ENCODE measurements around the gene FZR1. TPM values are rescaled to one million over a fixed set of nuclear protein-coding genes. Genes with fewer than 3 reads are reported as not detected.

The FZR1 gene
- total RNA-seq, 1 donor: 36.6 TPM

DNA sequence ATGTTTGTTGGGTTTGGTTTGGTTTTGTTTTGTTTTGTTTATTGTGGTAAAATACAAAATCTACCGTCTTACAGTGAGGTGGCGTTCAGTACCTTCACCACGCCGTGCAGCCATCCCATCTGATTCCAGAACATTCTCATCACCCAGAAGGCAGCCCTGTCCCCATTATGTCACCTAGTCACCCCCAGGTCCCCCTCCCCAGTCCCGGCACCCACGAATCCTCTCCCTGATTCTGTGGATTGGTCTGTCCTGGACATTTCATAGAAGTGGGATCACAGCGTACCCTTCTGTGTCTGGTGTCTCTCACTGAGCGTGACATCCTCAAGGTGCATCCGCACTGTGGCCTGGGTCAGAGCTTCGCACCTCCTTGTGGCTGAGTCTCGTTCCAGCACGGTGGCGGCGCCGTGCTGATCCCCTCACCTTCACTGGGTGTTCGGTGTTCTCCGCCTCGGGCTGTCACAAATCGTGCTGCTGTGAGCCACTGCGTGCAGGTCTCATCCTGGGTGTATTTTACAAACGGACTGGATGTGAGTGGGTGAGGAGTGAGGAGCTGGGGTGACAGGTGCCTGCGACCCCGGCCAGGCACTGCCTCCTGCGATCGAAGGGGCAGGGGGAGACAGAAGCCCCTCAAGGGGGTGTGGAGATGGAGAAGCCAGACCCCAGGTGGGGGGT, 32.3 kb downstream of the FZR1 start:
- H4K20me1 ChIP-seq (ENCODE audit: insufficient read depth, low read length): peaks cover 14% of the 10 kb centered on the region
- no peak overlapping the region for H3K27ac ChIP-seq (ENCODE audit: low read depth, low read length)
- H3K4me3 ChIP-seq (ENCODE audit: insufficient read depth, low read length): no peak overlapping the region
- no peaks in the 10 kb centered on the region for H3K4me1 ChIP-seq (ENCODE audit: insufficient read depth, low read length)
- no peaks in the 10 kb centered on the region for H3K27me3 ChIP-seq (ENCODE audit: insufficient read depth, low read length)
- DNase-seq (ENCODE audit: insufficient read length, low spot score, missing footprints): peak; percentile 87
- TF ChIP-seq, protein P1, sequence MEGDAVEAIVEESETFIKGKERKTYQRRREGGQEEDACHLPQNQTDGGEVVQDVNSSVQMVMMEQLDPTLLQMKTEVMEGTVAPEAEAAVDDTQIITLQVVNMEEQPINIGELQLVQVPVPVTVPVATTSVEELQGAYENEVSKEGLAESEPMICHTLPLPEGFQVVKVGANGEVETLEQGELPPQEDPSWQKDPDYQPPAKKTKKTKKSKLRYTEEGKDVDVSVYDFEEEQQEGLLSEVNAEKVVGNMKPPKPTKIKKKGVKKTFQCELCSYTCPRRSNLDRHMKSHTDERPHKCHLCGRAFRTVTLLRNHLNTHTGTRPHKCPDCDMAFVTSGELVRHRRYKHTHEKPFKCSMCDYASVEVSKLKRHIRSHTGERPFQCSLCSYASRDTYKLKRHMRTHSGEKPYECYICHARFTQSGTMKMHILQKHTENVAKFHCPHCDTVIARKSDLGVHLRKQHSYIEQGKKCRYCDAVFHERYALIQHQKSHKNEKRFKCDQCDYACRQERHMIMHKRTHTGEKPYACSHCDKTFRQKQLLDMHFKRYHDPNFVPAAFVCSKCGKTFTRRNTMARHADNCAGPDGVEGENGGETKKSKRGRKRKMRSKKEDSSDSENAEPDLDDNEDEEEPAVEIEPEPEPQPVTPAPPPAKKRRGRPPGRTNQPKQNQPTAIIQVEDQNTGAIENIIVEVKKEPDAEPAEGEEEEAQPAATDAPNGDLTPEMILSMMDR (IDR thresholded peaks at IDR 0.05; ENCODE audit: extremely low read depth, low read depth, low read length): no peak
- no peak overlapping the region for H2AFZ ChIP-seq (ENCODE audit: low read length)
- no peaks in the 10 kb centered on the region for H3K9me3 ChIP-seq (ENCODE audit: low read depth, low read length)
- peaks cover 19% of the 10 kb centered on the region for H3K36me3 ChIP-seq (ENCODE audit: insufficient read depth, low read length)
- H3K79me2 ChIP-seq (ENCODE audit: insufficient read depth, low read length): no peaks in the 10 kb centered on the region
- H3K4me2 ChIP-seq (ENCODE audit: insufficient read depth, low read length): no peak overlapping the region

DNA sequence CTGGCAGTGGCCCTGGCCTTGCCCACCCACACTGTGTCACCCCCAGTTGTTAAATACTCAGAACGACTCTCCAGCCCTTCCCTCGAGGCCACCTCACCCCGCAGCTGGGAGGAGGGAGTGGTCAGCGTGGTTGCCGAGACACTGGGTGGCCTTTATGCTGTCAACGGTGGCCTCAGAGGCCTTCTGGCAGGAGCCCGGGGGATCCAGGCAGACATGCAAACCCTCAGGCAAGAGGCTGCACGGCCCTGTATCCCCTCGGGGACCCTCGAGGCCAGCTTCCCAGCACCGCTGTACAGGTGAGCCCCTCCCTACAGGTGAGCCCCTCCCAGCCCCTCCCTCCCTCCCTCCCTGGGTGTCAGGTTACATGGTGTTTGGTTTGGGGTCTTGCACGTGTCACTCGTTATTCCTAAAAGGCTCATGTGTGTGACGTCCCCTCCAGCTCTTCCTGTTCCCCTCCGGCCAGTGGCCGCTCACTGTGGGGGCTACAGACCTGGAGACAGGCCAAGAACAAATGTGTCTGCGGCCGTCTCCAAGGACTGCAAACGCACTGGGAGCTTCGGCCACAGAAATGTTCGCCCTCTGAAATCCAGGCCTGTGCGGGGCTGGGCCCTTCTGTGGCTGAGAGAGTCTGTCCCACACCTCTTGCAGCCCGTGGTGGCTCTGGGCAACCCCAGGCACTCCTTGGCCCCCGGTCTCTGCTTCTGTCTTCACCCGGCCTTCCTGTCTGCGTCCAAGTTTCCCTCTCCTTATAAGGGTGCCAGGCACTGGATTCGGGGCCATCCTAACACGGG, 33.0 kb downstream of the FZR1 start, which contains the start of gene TEKTIP1:
TEKTIP1 (plus strand) TSS at position 210 of the 791 bp plus-strand sequence; CDS start at position 214, 4 bp downstream.
- Histone ChIP-seq H3K27me3 (ENCODE audit: insufficient read depth, low read length) (no peaks in the 10 kb centered on the region), H4K20me1 (ENCODE audit: insufficient read depth, low read length) (peaks cover 14% of the 10 kb centered on the region), H3K36me3 (ENCODE audit: insufficient read depth, low read length) (peaks cover 14% of the 10 kb centered on the region), H3K4me3 (ENCODE audit: insufficient read depth, low read length) (no peak within 1 kb of the TSS), H3K9me3 (ENCODE audit: low read depth, low read length) (no peaks in the 10 kb centered on the region), H3K4me1 (ENCODE audit: insufficient read depth, low read length) (no peaks in the 10 kb centered on the region), H3K4me2 (ENCODE audit: insufficient read depth, low read length) (no peak within 1 kb of the TSS), H3K79me2 (ENCODE audit: insufficient read depth, low read length) (no peaks in the 10 kb centered on the region), H3K27ac (ENCODE audit: low read depth, low read length) (no peak within 1 kb of the TSS), H2AFZ (ENCODE audit: low read length) (no peak within 1 kb of the TSS)
- DNase-seq (ENCODE audit: insufficient read length, low spot score, missing footprints): peak; percentile 93
- TF ChIP-seq, protein P1 (IDR thresholded peaks at IDR 0.05; ENCODE audit: extremely low read depth, low read depth, low read length): no peak

DNA sequence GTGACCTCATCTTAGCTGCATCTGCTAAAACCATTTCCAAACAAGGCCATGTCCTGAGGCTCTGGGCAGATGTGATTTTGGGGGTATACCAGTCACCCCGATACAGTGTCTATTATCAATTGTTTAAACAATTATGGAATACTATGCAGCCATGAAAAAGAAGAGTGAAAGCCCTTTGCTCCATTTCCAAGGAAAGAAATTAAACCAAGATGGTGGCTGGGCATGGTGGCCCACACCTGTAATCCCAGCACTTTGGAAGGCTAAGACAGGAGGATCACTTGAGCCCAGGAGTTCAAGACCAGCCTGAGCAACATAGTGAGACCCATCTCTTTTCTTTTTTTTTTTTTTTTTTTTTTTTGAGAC, 33.6 kb downstream of the FZR1 start:
- Histone ChIP-seq H3K4me2 (ENCODE audit: insufficient read depth, low read length) (no peak overlapping the region), H3K9me3 (ENCODE audit: low read depth, low read length) (no peaks in the 10 kb centered on the region), H2AFZ (ENCODE audit: low read length) (no peak overlapping the region), H3K79me2 (ENCODE audit: insufficient read depth, low read length) (no peaks in the 10 kb centered on the region), H3K27ac (ENCODE audit: low read depth, low read length) (no peak overlapping the region), H3K4me3 (ENCODE audit: insufficient read depth, low read length) (no peak overlapping the region), H3K27me3 (ENCODE audit: insufficient read depth, low read length) (no peaks in the 10 kb centered on the region), H3K36me3 (ENCODE audit: insufficient read depth, low read length) (peaks cover 14% of the 10 kb centered on the region), H3K4me1 (ENCODE audit: insufficient read depth, low read length) (no peaks in the 10 kb centered on the region), H4K20me1 (ENCODE audit: insufficient read depth, low read length) (peaks cover 14% of the 10 kb centered on the region)
- no peak for DNase-seq (ENCODE audit: insufficient read length, low spot score, missing footprints)
- TF ChIP-seq, protein P1 (IDR thresholded peaks at IDR 0.05; ENCODE audit: extremely low read depth, low read depth, low read length): no peak
